GM06990 (cell line): Measurements from ENCODE around the gene NR0B2.

Experiments used
- DNase-seq: peaks from one replicate; pipeline ENCODE4 v3.0.0-alpha.2; 2011; ENCODE audit not compliant: insufficient read length; ENCODE audit errors: extremely low read depth
- H3K27me3 ChIP-seq: replicated peaks from 2 replicates; pipeline ENCODE4 v1.6.0; 2011; ENCODE audit warnings: low read length; ENCODE audit not compliant: control insufficient read depth, insufficient read depth
- H3K36me3 ChIP-seq: 2 replicates; pipeline ENCODE4 v1.5.1; 2011; ENCODE audit warnings: low read length; ENCODE audit not compliant: control insufficient read depth, insufficient read depth
- H3K4me3 ChIP-seq: replicated peaks from 2 replicates; pipeline ENCODE4 v1.5.1; 2011; ENCODE audit warnings: low read depth, mild to moderate bottlenecking, control low read depth, low read length
- CTCF ChIP-seq: IDR thresholded peaks from 2 replicates; pipeline ENCODE4 v1.5.1; 2011; ENCODE audit warnings: low read length, control low read depth, mild to moderate bottlenecking, inconsistent platforms; ENCODE audit not compliant: insufficient read depth, poor library complexity, severe bottlenecking

Gene NR0B2

GRCh38 chr1:26894263-26894662 lies 19.5 kb downstream of the NR0B2 start:
- H3K27me3 ChIP-seq, result no peaks in the 10 kb centered on the region
- DNase-seq, result no peak
- no peak for TF ChIP-seq CTCF
- peaks cover 16% of the 10 kb centered on the region for H3K36me3 ChIP-seq
- no peak overlapping the region for H3K4me3 ChIP-seq

DNA sequence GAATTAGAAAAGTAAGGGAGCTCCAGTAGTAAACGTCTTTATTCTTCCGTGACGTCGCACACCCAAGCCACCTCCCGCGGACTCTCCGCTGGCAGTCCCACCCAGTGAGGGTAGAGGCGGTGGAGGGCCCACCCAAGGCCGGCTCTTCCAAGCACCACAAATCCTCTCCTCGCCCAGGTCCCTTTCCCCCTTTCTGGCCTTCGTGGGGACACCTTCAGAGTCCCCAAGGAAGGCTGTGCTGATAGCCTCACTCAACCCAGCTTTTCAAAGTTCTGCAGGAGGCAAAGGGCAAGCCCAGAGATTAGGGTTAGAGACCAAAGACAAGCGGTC lies 23.3 kb downstream of the NR0B2 start:
- Histone ChIP-seq H3K36me3 (peaks cover 27% of the 10 kb centered on the region), H3K4me3 (peak overlapping the region; percentile 95), H3K27me3 (no peaks in the 10 kb centered on the region)
- no peak for DNase-seq
- TF ChIP-seq CTCF, result no peak

GRCh38 chr1:26889551-26890466 lies 24.0 kb downstream of the NR0B2 start, which contains the start of gene GPN2:
GPN2 (minus strand) TSS chr1:26890283; CDS start chr1:26890096, 187 bp downstream.
- Histone ChIP-seq H3K27me3 (no peaks in the 10 kb centered on the region), H3K4me3 (peak within 1 kb of the TSS; percentile 95), H3K36me3 (peaks cover 28% of the 10 kb centered on the region)
- DNase-seq, result peak; percentile 83
- no peak for TF ChIP-seq CTCF

DNA sequence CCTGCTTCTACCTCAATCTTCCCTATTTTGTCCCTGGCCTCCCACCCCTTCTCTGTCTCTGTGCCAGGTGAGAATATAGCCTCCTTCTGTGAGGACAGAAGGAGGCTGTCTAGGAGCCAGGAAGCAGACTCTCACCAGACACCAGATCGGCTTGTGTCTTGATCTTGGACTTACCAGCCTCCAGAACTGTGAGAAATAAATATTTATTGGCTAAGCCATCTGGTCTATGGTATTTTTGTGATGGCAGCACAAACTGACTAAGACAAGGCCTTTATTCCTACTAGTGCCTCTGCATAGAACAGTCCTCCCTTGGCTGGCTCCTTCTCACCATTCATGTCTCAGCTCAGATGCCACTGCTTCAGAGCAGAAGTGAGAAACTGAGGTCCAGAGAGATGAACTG lies 25.5 kb downstream of the NR0B2 start:
- H3K27me3 ChIP-seq, result no peaks in the 10 kb centered on the region
- no peak for DNase-seq
- no peak for TF ChIP-seq CTCF
- H3K4me3 ChIP-seq, result no peak overlapping the region
- peaks cover 25% of the 10 kb centered on the region for H3K36me3 ChIP-seq

DNA sequence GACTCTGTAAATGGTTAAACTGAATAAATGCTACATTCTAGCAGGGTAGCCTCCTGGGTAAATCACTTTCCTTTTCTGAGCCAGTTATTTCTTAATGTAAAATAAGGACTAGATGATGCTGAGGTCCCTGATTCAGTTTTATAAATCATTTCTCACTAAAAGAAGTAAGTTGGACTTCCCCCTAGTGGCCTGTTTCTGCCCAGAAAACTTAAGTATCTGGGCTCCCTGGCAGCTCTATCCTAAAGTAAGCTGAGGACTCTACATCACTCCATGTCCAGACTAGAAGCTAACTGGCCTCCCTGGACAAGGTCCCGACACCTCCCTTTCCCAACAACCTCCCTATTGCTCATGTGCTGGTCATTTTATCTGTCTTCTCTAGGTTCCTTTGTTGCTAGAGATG lies 26.6 kb downstream of the NR0B2 start:
- H3K36me3 ChIP-seq, result peaks cover 26% of the 10 kb centered on the region
- no peaks in the 10 kb centered on the region for H3K27me3 ChIP-seq
- DNase-seq, result no peak
- peak; percentile 57 for TF ChIP-seq CTCF
- H3K4me3 ChIP-seq, result no peak overlapping the region
